8988T (cell line): Measurements from ENCODE around the gene TPM1.

Experiments used
- DNase-seq: peaks from one replicate; pipeline ENCODE4 v3.0.0; 2011

The TPM1 gene

GRCh38 chr15:63018639-63019038, 23.9 kb upstream of the TPM1 start:
- no peak for DNase-seq

GRCh38 chr15:63019511-63020109, 22.9 kb upstream of the TPM1 start:
- DNase-seq: no peak

GRCh38 chr15:63020128-63020527, 22.4 kb upstream of the TPM1 start:
- no peak for DNase-seq

GRCh38 chr15:63020759-63021430, 21.7 kb upstream of the TPM1 start:
- no peak for DNase-seq

- DNase-seq: no peak
Measured at GRCh38 chr15:63022181-63022580, 20.4 kb upstream of the TPM1 start.

- no peak for DNase-seq
Measured at GRCh38 chr15:63022663-63023062, 19.9 kb upstream of the TPM1 start.

GRCh38 chr15:63023351-63023945, 19.1 kb upstream of the TPM1 start:
- no peak for DNase-seq

- DNase-seq: no peak
Measured at GRCh38 chr15:63025460-63025859, 17.1 kb upstream of the TPM1 start.

- no peak for DNase-seq
Measured at GRCh38 chr15:63027646-63028045, 14.9 kb upstream of the TPM1 start.

GRCh38 chr15:63028442-63029110, 14.0 kb upstream of the TPM1 start:
- no peak for DNase-seq

- no peak for DNase-seq
Measured at GRCh38 chr15:63029676-63030075, 12.9 kb upstream of the TPM1 start.

- DNase-seq: no peak
Measured at GRCh38 chr15:63030101-63030551, 12.4 kb upstream of the TPM1 start.

- no peak for DNase-seq
Measured at GRCh38 chr15:63034578-63034977, 8.0 kb upstream of the TPM1 start.

- DNase-seq: no peak
Measured at GRCh38 chr15:63035253-63035652, 7.3 kb upstream of the TPM1 start.

GRCh38 chr15:63035977-63036376, 6.6 kb upstream of the TPM1 start:
- DNase-seq: no peak

GRCh38 chr15:63037976-63038720, 4.4 kb upstream of the TPM1 start:
- no peak for DNase-seq

GRCh38 chr15:63038926-63039673, 3.4 kb upstream of the TPM1 start:
- DNase-seq: no peak

- no peak for DNase-seq
Measured at GRCh38 chr15:63039811-63040210, 2.7 kb upstream of the TPM1 start.

- DNase-seq: no peak
Measured at GRCh38 chr15:63040509-63040908, 2.0 kb upstream of the TPM1 start.

GRCh38 chr15:63040954-63041353, 1.6 kb upstream of the TPM1 start:
- no peak for DNase-seq

GRCh38 chr15:63041402-63041973, 1.1 kb upstream of the TPM1 start:
- no peak for DNase-seq

- DNase-seq: no peak
Measured at GRCh38 chr15:63042877-63043334, 359 bp downstream of the TPM1 start.
